ENCODE results near the gene APLP2. TPM values are rescaled to one million over a fixed set of nuclear protein-coding genes. Genes with fewer than 3 reads are reported as not detected.
A peak's percentile ranks its signal among the peaks of the same experiment; 100 is the strongest.

Gene APLP2
- total RNA-seq, 1 experiment from 2014 or later = 447 TPM

- Mint-ChIP-seq H3K9me3 (ENCODE audit: low read depth, unreplicated experiment) (no peaks in the 10 kb centered on the region), H3K4me3 (ENCODE audit: low read depth, unreplicated experiment) (no peak overlapping the region), H3K27ac (ENCODE audit: unreplicated experiment) (no peak overlapping the region), H3K4me1 (ENCODE audit: low read depth, unreplicated experiment) (peaks cover 6% of the 10 kb centered on the region), H3K27me3 (ENCODE audit: unreplicated experiment) (no peaks in the 10 kb centered on the region), H3K36me3 (ENCODE audit: insufficient read depth, unreplicated experiment) (peaks cover 27% of the 10 kb centered on the region)
- CTCF ChIA-PET = no interaction called here
- no TSS peak for BruUV-seq (replicated peaks)
- intact Hi-C loops (cut with micrococcal nuclease; ENCODE audit: unreplicated experiment) = no loop called here
- TF ChIP-seq CTCF (IDR thresholded peaks at IDR 0.05; ENCODE audit: unreplicated experiment) = no peak
- no peak for DNase-seq
Measured at GRCh38 chr11:130128626-130129025, 58.9 kb downstream of the APLP2 start.

DNA sequence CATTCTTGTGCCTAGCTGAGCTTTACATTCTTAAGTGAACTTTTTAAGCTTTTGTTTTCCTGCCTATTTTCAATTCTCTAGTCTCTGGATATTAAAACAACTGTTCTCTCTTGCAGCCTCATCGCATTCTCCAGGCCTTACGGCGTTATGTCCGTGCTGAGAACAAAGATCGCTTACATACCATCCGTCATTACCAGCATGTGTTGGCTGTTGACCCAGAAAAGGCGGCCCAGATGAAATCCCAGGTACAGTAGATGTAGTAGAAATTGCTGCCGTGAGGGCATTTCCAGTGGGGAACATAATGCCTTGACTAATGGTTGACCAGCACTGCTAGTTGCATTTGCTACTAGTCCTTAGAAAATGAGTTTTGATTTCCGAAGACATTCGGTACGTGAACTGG, 60.2 kb downstream of the APLP2 start:
- CTCF ChIA-PET = no interaction called here
- intact Hi-C loops (cut with micrococcal nuclease; ENCODE audit: unreplicated experiment) = no loop called here
- no TSS peak for BruUV-seq (replicated peaks)
- no peaks in the 10 kb centered on the region for H3K4me1 Mint-ChIP-seq (ENCODE audit: low read depth, unreplicated experiment)
- peaks cover 30% of the 10 kb centered on the region for H3K36me3 Mint-ChIP-seq (ENCODE audit: insufficient read depth, unreplicated experiment)
- no peaks in the 10 kb centered on the region for H3K27me3 Mint-ChIP-seq (ENCODE audit: unreplicated experiment)
- no peaks in the 10 kb centered on the region for H3K9me3 Mint-ChIP-seq (ENCODE audit: low read depth, unreplicated experiment)
- H3K27ac Mint-ChIP-seq (ENCODE audit: unreplicated experiment) = no peak overlapping the region
- DNase-seq = no peak
- no peak for TF ChIP-seq CTCF (IDR thresholded peaks at IDR 0.05; ENCODE audit: unreplicated experiment)
- no peak overlapping the region for H3K4me3 Mint-ChIP-seq (ENCODE audit: low read depth, unreplicated experiment)

GRCh38 chr11:130131961-130132850, 62.5 kb downstream of the APLP2 start:
- intact Hi-C loops (cut with micrococcal nuclease; ENCODE audit: unreplicated experiment) = loop anchor here (1.0 kb wide), 2 partner anchors 140 to 209 kb away; no protein-coding TSS in a partner anchor
- BruUV-seq (replicated peaks) = no TSS peak
- H3K9me3 Mint-ChIP-seq (ENCODE audit: low read depth, unreplicated experiment) = no peaks in the 10 kb centered on the region
- H3K4me1 Mint-ChIP-seq (ENCODE audit: low read depth, unreplicated experiment) = no peaks in the 10 kb centered on the region
- DNase-seq = peak; percentile 48
- peaks cover 30% of the 10 kb centered on the region for H3K36me3 Mint-ChIP-seq (ENCODE audit: insufficient read depth, unreplicated experiment)
- CTCF ChIA-PET = interaction anchor here (0.6 to 2.2 kb wide), 15 partner anchors 8 to 915 kb away, joined by 3 to 27 read pairs (median 4); partner anchors contain the start of gene NFRKB
- H3K4me3 Mint-ChIP-seq (ENCODE audit: low read depth, unreplicated experiment) = no peak overlapping the region
- no peak overlapping the region for H3K27ac Mint-ChIP-seq (ENCODE audit: unreplicated experiment)
- peak; percentile 50 for TF ChIP-seq CTCF (IDR thresholded peaks at IDR 0.05; ENCODE audit: unreplicated experiment)
- no peaks in the 10 kb centered on the region for H3K27me3 Mint-ChIP-seq (ENCODE audit: unreplicated experiment)

DNA sequence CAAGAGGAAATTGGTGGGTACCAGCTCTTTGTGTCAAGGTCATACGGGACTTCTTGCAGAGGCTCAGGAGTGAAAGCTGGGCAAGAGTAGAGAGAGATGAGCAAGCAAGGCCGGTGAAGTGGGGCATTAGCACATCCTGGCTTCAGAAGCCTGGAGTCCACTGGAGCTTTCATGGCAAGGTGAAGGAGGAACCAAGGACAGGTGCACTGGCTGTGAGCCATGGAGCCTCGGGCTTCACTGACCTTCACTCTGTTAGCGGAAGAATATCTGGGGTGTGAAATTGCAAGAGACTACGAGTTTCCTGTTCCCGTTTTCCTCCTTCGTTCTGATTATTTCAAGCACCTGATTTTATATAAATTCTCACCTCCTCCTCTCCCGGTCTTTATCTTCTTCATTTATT, 64.0 kb downstream of the APLP2 start:
- no peak for DNase-seq
- no peaks in the 10 kb centered on the region for H3K27me3 Mint-ChIP-seq (ENCODE audit: unreplicated experiment)
- intact Hi-C loops (cut with micrococcal nuclease; ENCODE audit: unreplicated experiment) = no loop called here
- no TSS peak for BruUV-seq (replicated peaks)
- TF ChIP-seq CTCF (IDR thresholded peaks at IDR 0.05; ENCODE audit: unreplicated experiment) = no peak
- CTCF ChIA-PET = no interaction called here
- H3K9me3 Mint-ChIP-seq (ENCODE audit: low read depth, unreplicated experiment) = no peaks in the 10 kb centered on the region
- H3K27ac Mint-ChIP-seq (ENCODE audit: unreplicated experiment) = no peak overlapping the region
- peaks cover 38% of the 10 kb centered on the region for H3K36me3 Mint-ChIP-seq (ENCODE audit: insufficient read depth, unreplicated experiment)
- H3K4me1 Mint-ChIP-seq (ENCODE audit: low read depth, unreplicated experiment) = no peaks in the 10 kb centered on the region
- no peak overlapping the region for H3K4me3 Mint-ChIP-seq (ENCODE audit: low read depth, unreplicated experiment)

All from Calu3 (cell line).